Fibroblast of villous mesenchyme (primary cell): ENCODE measurements around the gene DIRAS2. TPM values are rescaled to one million over a fixed set of nuclear protein-coding genes. Genes with fewer than 3 reads are reported as not detected.

Experiments
- DNase-seq: peaks from one replicate; pipeline ENCODE4 v3.0.0-alpha.2; 2010; ENCODE audit warnings: low read depth
- H3K4me3 ChIP-seq: 2 replicates; pipeline ENCODE4 v1.5.1; 2011; ENCODE audit warnings: low read depth, mild to moderate bottlenecking, low read length
- total RNA-seq: library from RNA; depleted of rRNA; stranded (reverse); fragments of >200 nt; gene quantifications from 2 replicates; pipeline ENCODE4 v1.2.3, GENCODE V29; 2012
- TF ChIP-seq, protein P1 (sequence below): IDR thresholded peaks from 2 replicates; pipeline ENCODE4 v1.5.1; 2012; ENCODE audit warnings: low read depth, mild to moderate bottlenecking, low read length; ENCODE audit not compliant: insufficient read depth

DIRAS2 gene
- 0.97 and 1.3 TPM in 2 replicates for total RNA-seq

GRCh38 chr9:90642570-90643539 is at the start of gene DIRAS2:
TSS of gene DIRAS2 (minus strand) at chr9:90642824. CDS start at chr9:90613827, 28,997 bp downstream.
- H3K4me3 ChIP-seq, result peak within 1 kb of the TSS; percentile 54
- peak; percentile 42 for DNase-seq
- TF ChIP-seq, protein P1, sequence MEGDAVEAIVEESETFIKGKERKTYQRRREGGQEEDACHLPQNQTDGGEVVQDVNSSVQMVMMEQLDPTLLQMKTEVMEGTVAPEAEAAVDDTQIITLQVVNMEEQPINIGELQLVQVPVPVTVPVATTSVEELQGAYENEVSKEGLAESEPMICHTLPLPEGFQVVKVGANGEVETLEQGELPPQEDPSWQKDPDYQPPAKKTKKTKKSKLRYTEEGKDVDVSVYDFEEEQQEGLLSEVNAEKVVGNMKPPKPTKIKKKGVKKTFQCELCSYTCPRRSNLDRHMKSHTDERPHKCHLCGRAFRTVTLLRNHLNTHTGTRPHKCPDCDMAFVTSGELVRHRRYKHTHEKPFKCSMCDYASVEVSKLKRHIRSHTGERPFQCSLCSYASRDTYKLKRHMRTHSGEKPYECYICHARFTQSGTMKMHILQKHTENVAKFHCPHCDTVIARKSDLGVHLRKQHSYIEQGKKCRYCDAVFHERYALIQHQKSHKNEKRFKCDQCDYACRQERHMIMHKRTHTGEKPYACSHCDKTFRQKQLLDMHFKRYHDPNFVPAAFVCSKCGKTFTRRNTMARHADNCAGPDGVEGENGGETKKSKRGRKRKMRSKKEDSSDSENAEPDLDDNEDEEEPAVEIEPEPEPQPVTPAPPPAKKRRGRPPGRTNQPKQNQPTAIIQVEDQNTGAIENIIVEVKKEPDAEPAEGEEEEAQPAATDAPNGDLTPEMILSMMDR, result peak; percentile 46

DNA sequence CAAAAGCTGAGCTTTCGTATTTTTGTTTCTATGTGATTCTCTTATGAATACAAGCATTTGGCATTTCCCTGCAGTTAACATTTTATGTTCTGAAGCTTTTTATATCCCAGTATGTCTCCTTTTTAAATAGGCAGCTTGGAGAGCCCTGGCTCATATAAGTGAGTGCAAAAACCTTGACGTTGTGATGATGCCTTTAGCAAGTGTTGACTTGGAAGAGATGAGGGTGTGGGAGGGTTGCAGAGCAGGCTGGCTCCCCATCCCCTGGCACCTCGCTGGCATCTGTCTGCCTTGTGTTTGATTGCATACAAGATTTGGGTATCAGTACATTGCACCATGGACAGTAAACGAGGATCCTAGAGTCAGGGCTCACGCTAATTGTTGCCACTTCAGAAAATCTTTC is 42.1 kb upstream of the DIRAS2 start:
- TF ChIP-seq, protein P1, result no peak
- no peak overlapping the region for H3K4me3 ChIP-seq
- DNase-seq, result no peak

- no peak for DNase-seq
- H3K4me3 ChIP-seq, result no peak overlapping the region
- TF ChIP-seq, protein P1, result no peak
These were observed 41.5 kb upstream of the DIRAS2 start for GRCh38 chr9:90684106-90684505.

DNA sequence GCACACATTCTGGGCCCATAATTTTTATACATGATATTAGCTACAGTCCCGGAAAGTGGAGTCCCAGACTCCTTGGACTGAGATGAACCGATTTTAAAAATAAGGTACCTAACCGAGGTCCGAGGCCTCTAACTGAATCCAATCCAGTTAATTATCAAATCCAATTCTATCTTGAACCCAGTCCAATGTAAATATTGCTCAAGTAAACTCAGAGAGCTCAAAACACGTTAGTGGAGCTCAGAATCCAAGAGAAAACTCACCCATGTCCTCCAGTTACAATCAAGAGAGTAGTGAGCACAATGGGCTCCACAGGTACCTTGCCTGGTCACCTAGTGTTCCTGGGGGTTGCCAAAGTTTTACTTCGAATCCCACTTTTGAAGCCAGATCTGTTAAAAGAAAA is 37.9 kb upstream of the DIRAS2 start:
- no peak for DNase-seq
- no peak overlapping the region for H3K4me3 ChIP-seq
- TF ChIP-seq, protein P1, result no peak

GRCh38 chr9:90665072-90665471 is 22.4 kb upstream of the DIRAS2 start:
- no peak overlapping the region for H3K4me3 ChIP-seq
- TF ChIP-seq, protein P1, result no peak
- no peak for DNase-seq

DNA sequence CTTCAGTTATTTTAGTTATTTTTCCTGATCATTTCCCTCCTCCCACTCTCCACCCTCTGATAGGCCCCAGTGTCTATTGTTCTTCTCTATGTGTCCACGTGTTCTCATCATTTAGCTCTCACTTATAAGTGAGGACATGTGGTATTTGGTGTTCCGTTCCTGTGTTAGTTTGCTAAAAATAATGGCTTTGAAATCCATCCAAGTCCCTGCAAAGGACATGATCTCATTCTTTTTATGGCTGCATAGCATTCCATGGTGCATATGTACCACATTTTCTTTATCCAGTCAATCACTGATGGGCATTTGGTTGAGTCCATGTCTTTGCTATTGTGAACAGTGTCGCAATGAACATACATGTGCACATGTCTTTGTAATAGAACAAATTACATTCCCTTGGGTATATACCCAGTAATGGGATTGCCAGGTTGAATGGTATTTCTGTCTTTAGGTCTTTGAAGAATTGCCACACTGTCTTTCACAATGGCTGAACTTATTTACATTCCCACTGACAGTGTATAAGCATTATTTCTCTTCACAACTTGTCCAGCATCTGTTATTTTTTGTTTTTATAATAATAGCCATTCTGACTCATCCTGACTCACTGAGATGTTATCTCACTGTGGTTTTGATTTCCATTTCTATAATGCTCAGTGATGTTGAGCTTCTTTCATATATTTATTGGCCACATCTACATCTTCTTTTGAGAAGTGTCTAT is 17.2 kb upstream of the DIRAS2 start:
- TF ChIP-seq, protein P1, result no peak
- DNase-seq, result peak; percentile 77

More for the DNA sequence above, 17.2 kb upstream of the DIRAS2 start:
- no peak overlapping the region for H3K4me3 ChIP-seq
